SK-N-SH (cell line): Measurements from ENCODE around the gene ASIC4. TPM values are rescaled to one million over a fixed set of nuclear protein-coding genes. Genes with fewer than 3 reads are reported as not detected.

ENCODE experiments used
- CTCF ChIA-PET: fragments of 300-600, 350-600 bp; formaldehyde crosslinking; extraction: SDS; loops from one replicate; lab custom pipeline; 2021; lab: Yijun Ruan, JAX
- POLR2A ChIA-PET: fragments of 350-600 bp; sonication (Branson Sonifier 250); formaldehyde crosslinking; extraction: SDS; loops from one replicate; lab custom pipeline; 2020; ENCODE audit warnings: antibody characterized with exemption, inconsistent platforms; lab: Yijun Ruan, JAX
- DNase-seq: peaks from one replicate; pipeline ENCODE4 v3.0.0; 2012
- H2AFZ ChIP-seq: fragments of 200-600 bp; sonication (generic); 2 replicates; pipeline ENCODE4 v1.8.1; 2016; ENCODE audit warnings: antibody characterized with exemption, mild to moderate bottlenecking, low read depth
- H3F3A ChIP-seq: fragments of 200-600 bp; sonication (generic); replicated peaks from 2 replicates; pipeline ENCODE3; 2016; ENCODE audit warnings: antibody characterized with exemption, mild to moderate bottlenecking; ENCODE audit not compliant: insufficient read depth
- H3K27ac ChIP-seq, 2 experiments: fragments of 200-500 bp in 1 of 2; fragments of 200-600 bp in 1 of 2; sonication (Bioruptor generic) in 1 of 2; sonication (generic), shearing (Covaris generic) in 1 of 2; 2 replicates each; pipeline versions ENCODE4 v1.5.1 to v1.6.1; 2014 to 2016; ENCODE audit warnings: low read depth in 2 of 2, inconsistent platforms in 1 of 2, low read length in 1 of 2, mild to moderate bottlenecking in 1 of 2, mixed read lengths in 1 of 2
- H3K27me3 ChIP-seq: fragments of 200-600 bp; sonication (generic), shearing (Covaris generic); 2 replicates; pipeline ENCODE4 v1.6.1; 2016; ENCODE audit warnings: mixed run types; ENCODE audit not compliant: insufficient read depth
- H3K36me3 ChIP-seq, 2 experiments: fragments of 200-500 bp in 1 of 2; fragments of 200-600 bp in 1 of 2; sonication (Bioruptor generic) in 1 of 2; sonication (generic) in 1 of 2; replicated peaks in 1 of 2; 2 replicates each; pipeline versions ENCODE3 to v1.5.1; 2014 to 2016; ENCODE audit warnings: low read length in 1 of 2, mild to moderate bottlenecking in 1 of 2; ENCODE audit not compliant: insufficient read depth in 2 of 2, control insufficient read depth in 1 of 2
- H3K4me1 ChIP-seq, 2 experiments: fragments of 200-500 bp in 1 of 2; fragments of 200-600 bp in 1 of 2; sonication (Bioruptor generic) in 1 of 2; sonication (generic), shearing (Covaris generic) in 1 of 2; 2 replicates each; pipeline versions ENCODE4 v1.5.1 to v1.6.1; 2014 to 2016; ENCODE audit warnings: low read depth in 1 of 2, low read length in 1 of 2, mixed run types in 1 of 2; ENCODE audit not compliant: insufficient read depth in 2 of 2, control insufficient read depth in 1 of 2
- H3K4me2 ChIP-seq: fragments of 200-600 bp; sonication (generic), shearing (Covaris generic); 2 replicates; pipeline ENCODE4 v1.6.1; 2017; ENCODE audit warnings: mixed run types
- H3K4me3 ChIP-seq, 2 experiments: fragments of 200-500 bp in 1 of 2; fragments of 200-600 bp in 1 of 2; sonication (Bioruptor generic) in 1 of 2; sonication (generic), shearing (Covaris generic) in 1 of 2; 2 replicates each; pipeline versions ENCODE4 v1.5.1 to v1.8.1; 2014 to 2016; ENCODE audit warnings: low read depth in 2 of 2, inconsistent platforms in 1 of 2, low read length in 1 of 2, mild to moderate bottlenecking in 1 of 2, mixed read lengths in 1 of 2, moderate library complexity in 1 of 2
- H3K79me2 ChIP-seq: fragments of 200-600 bp; sonication (generic); 2 replicates; pipeline ENCODE4 v1.8.1; 2017; ENCODE audit warnings: mild to moderate bottlenecking; ENCODE audit not compliant: insufficient read depth
- H3K9ac ChIP-seq: fragments of 200-600 bp; sonication (generic); 2 replicates; pipeline ENCODE4 v1.6.1; 2017; ENCODE audit warnings: mixed run types
- H3K9me2 ChIP-seq: fragments of 200-600 bp; sonication (generic); 2 replicates; pipeline ENCODE4 v1.6.1; 2017; ENCODE audit warnings: mixed run types
- H3K9me3 ChIP-seq: fragments of 200-600 bp; sonication (generic); 2 replicates; pipeline ENCODE4 v1.6.1; 2017; ENCODE audit warnings: mixed run types, mild to moderate bottlenecking, moderate library complexity
- H4K20me1 ChIP-seq: fragments of 200-600 bp; sonication (generic); 2 replicates; pipeline ENCODE4 v1.6.1; 2017; ENCODE audit warnings: mild to moderate bottlenecking, mixed run types; ENCODE audit not compliant: insufficient read depth
- FOXJ3 ChIP-seq: sonication (generic); formaldehyde crosslinking; IDR thresholded peaks from 2 replicates; pipeline ENCODE4 v1.5.1; 2020; ENCODE audit warnings: mild to moderate bottlenecking, missing genetic modification reagents
- GATA2 ChIP-seq: sonication (generic); formaldehyde crosslinking; IDR thresholded peaks from 2 replicates; pipeline ENCODE4 v1.5.0; 2020; ENCODE audit warnings: mild to moderate bottlenecking, missing genetic modification reagents
- MXI1 ChIP-seq: IDR thresholded peaks from 2 replicates; pipeline ENCODE4 v1.6.1; 2012; ENCODE audit warnings: mild to moderate bottlenecking, low read depth, low read length, improper control_type of control experiment
- POLR2AphosphoS5 ChIP-seq: IDR thresholded peaks from 2 replicates; pipeline ENCODE4 v1.6.1; 2012; ENCODE audit warnings: low read depth, low read length
- RXRA ChIP-seq: IDR thresholded peaks from 2 replicates; pipeline ENCODE4 v1.4.0; 2012; ENCODE audit warnings: low read depth, mild to moderate bottlenecking, borderline replicate concordance
- SIN3A ChIP-seq: IDR thresholded peaks from 2 replicates; pipeline ENCODE4 v1.6.1; 2012; ENCODE audit warnings: low read depth, mild to moderate bottlenecking, low read length, moderate library complexity, borderline replicate concordance
- SMC3 ChIP-seq: IDR thresholded peaks from 2 replicates; pipeline ENCODE4 v1.6.1; 2012; ENCODE audit warnings: low read depth, low read length, improper control_type of control experiment
- TEAD4 ChIP-seq: IDR thresholded peaks from 2 replicates; pipeline ENCODE4 v1.4.0; 2012; ENCODE audit warnings: mild to moderate bottlenecking, borderline replicate concordance; ENCODE audit not compliant: insufficient read depth
- WGBS: methylation state at CpG from one replicate; pipeline ENCODE4 v1.1.6; 2017; ENCODE audit warnings: low lambda C conversion rate; 5-methylcytosine and 5-hydroxymethylcytosine counted together
- polyA plus RNA-seq, 3 experiments: library from polyadenylated mRNA; depleted of rRNA; stranded (reverse); fragments of >200 nt; gene quantifications; 2 replicates each; pipeline ENCODE4 v1.2.3, GENCODE V29; 2012
- TF ChIP-seq, protein P1 (sequence below): fragments of 150-350 bp; IDR thresholded peaks from 2 replicates; pipeline ENCODE4 v1.6.1; 2016; ENCODE audit warnings: mild to moderate bottlenecking, low read depth, low read length
- TF ChIP-seq, protein P2 (sequence below): IDR thresholded peaks from 2 replicates; pipeline ENCODE4 v1.6.1; 2012; ENCODE audit warnings: mild to moderate bottlenecking, low read depth, low read length, moderate library complexity
- TF ChIP-seq, protein P3 (sequence below): IDR thresholded peaks from 2 replicates; pipeline ENCODE4 v1.4.0; 2012; ENCODE audit warnings: low read depth, borderline replicate concordance

ASIC4 gene
- polyA plus RNA-seq, 1 of the 3 experiments (the other 2 are of a cell fraction), result 0.05 TPM

GRCh38 chr2:219522111-219523030 is 8.1 kb downstream of the ASIC4 start:
- H3F3A ChIP-seq, result no peaks in the 10 kb centered on the region
- H3K36me3 ChIP-seq, result no peaks in the 10 kb centered on the region
- ChIA-PET POLR2A (interaction anchor here (1.4 to 8.0 kb wide), 2 partner anchors 10 kb away, joined by 4 to 210 read pairs; partner anchors contain the start of gene ASIC4), CTCF (interaction anchor here (0.8 to 62.1 kb wide), 8 partner anchors 7 to 121 kb away, joined by 3 to 2824 read pairs (median 88); partner anchors contain the start of genes ASIC4, CHPF, GMPPA and TMEM198)
- H3K9me3 ChIP-seq, result no peaks in the 10 kb centered on the region
- no peaks in the 10 kb centered on the region for H3K79me2 ChIP-seq
- H3K4me1 ChIP-seq, result peaks cover 12 to 76% of the 10 kb centered on the region in 2 experiments; a peak in 2 of 4 replicates
- DNase-seq, result no peak
- 0 out of 2 replicates have a peak, but pooled peaks cover under 1% of the 10 kb centered on the region for H3K27me3 ChIP-seq
- no peaks in the 10 kb centered on the region for H4K20me1 ChIP-seq
- no peaks in the 10 kb centered on the region for H3K9me2 ChIP-seq
- H2AFZ ChIP-seq, result no peak overlapping the region
- no peak overlapping the region for H3K9ac ChIP-seq
- TF ChIP-seq FOXJ3 (CRISPR knock-in tag), result no peak
- no peak for TF ChIP-seq MXI1
- no peak for TF ChIP-seq TEAD4
- TF ChIP-seq SMC3, result no peak
- TF ChIP-seq, protein P1, sequence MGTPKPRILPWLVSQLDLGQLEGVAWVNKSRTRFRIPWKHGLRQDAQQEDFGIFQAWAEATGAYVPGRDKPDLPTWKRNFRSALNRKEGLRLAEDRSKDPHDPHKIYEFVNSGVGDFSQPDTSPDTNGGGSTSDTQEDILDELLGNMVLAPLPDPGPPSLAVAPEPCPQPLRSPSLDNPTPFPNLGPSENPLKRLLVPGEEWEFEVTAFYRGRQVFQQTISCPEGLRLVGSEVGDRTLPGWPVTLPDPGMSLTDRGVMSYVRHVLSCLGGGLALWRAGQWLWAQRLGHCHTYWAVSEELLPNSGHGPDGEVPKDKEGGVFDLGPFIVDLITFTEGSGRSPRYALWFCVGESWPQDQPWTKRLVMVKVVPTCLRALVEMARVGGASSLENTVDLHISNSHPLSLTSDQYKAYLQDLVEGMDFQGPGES, result no peak
- no peak for TF ChIP-seq SIN3A
- TF ChIP-seq, protein P2, sequence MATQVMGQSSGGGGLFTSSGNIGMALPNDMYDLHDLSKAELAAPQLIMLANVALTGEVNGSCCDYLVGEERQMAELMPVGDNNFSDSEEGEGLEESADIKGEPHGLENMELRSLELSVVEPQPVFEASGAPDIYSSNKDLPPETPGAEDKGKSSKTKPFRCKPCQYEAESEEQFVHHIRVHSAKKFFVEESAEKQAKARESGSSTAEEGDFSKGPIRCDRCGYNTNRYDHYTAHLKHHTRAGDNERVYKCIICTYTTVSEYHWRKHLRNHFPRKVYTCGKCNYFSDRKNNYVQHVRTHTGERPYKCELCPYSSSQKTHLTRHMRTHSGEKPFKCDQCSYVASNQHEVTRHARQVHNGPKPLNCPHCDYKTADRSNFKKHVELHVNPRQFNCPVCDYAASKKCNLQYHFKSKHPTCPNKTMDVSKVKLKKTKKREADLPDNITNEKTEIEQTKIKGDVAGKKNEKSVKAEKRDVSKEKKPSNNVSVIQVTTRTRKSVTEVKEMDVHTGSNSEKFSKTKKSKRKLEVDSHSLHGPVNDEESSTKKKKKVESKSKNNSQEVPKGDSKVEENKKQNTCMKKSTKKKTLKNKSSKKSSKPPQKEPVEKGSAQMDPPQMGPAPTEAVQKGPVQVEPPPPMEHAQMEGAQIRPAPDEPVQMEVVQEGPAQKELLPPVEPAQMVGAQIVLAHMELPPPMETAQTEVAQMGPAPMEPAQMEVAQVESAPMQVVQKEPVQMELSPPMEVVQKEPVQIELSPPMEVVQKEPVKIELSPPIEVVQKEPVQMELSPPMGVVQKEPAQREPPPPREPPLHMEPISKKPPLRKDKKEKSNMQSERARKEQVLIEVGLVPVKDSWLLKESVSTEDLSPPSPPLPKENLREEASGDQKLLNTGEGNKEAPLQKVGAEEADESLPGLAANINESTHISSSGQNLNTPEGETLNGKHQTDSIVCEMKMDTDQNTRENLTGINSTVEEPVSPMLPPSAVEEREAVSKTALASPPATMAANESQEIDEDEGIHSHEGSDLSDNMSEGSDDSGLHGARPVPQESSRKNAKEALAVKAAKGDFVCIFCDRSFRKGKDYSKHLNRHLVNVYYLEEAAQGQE, result no peak
- TF ChIP-seq RXRA, result no peak
- no peak for TF ChIP-seq GATA2 (CRISPR knock-in tag)
- no peak for TF ChIP-seq POLR2AphosphoS5
- TF ChIP-seq, protein P3, sequence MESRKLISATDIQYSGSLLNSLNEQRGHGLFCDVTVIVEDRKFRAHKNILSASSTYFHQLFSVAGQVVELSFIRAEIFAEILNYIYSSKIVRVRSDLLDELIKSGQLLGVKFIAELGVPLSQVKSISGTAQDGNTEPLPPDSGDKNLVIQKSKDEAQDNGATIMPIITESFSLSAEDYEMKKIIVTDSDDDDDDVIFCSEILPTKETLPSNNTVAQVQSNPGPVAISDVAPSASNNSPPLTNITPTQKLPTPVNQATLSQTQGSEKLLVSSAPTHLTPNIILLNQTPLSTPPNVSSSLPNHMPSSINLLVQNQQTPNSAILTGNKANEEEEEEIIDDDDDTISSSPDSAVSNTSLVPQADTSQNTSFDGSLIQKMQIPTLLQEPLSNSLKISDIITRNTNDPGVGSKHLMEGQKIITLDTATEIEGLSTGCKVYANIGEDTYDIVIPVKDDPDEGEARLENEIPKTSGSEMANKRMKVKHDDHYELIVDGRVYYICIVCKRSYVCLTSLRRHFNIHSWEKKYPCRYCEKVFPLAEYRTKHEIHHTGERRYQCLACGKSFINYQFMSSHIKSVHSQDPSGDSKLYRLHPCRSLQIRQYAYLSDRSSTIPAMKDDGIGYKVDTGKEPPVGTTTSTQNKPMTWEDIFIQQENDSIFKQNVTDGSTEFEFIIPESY, result no peak
- H3K4me3 ChIP-seq, result no peak overlapping the region
- H3K27ac ChIP-seq, result peak overlapping the region in 1 of 2 experiments; percentile 90; a peak in 2 of 4 replicates
- 71% methylated on average over 40 of the region's 70 CpGs for WGBS
- no peak overlapping the region for H3K4me2 ChIP-seq
